ENCODE data around the gene MANEAL. TPM values are rescaled to one million over a fixed set of nuclear protein-coding genes. Genes with fewer than 3 reads are reported as not detected.

Gene MANEAL
- polyA plus RNA-seq, 3 donors = 0.24 to 0.56 TPM; not detected in 1

DNA sequence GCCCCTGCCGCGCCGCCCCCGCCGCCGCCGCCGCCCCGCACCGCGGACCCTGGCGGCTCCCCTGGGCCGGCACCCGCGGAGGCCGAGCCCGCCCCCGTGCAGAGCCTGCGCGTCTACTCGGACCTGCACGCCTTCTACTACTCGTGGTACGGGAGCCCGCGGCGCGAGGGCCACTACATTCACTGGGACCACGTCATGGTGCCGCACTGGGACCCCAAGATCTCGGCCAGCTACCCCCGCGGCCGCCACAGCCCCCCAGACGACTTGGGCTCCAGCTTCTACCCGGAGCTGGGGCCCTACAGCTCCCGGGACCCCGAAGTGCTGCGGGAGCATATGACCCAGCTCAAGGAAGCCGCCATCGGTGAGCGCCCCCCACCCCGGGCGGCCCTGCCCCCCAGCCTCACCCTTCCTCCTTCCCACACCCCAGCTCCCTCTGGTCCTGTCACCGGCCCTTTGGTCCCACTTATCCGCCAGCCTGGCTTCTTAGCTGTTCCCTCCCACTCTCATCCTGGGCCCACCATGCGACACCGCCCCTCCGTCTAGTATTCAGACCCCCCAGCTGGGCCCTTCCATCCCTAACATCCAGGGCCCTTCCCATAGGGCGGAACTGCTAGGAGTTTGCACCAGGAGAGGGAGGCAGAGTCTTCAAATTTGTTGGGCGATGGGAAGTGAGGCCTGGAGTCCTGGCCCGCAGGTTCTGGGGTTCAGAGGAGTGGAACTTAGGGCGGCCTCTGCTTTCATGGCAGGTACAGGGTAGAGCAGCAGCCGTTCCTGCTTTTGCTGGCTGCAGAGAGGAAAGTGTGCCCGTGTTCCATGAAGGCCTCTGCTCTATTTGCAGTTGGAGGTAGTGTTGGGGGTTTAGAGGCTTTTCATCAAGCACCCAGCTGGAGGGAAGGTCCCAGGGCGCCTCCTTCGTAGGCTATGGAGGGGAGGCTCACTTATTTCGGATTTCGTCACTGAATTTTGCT lies 1.0 kb downstream of the MANEAL start:
- H3K4me3 Mint-ChIP-seq = peak overlapping the region; percentile 70 to 84
- H3K4me2 ChIP-seq (replicated peaks; ENCODE audit: extremely low read depth, low read length, poor library complexity, severe bottlenecking) = peak overlapping the region; percentile 69
- H3K4me1 Mint-ChIP-seq = peaks cover 20% of the 10 kb centered on the region
- peaks cover 0 to 11% (median 4%) of the 10 kb centered on the region in 7 donors for H3K9me3 Mint-ChIP-seq
- no peaks in the 10 kb centered on the region for H3K79me2 ChIP-seq (ENCODE audit: insufficient read depth, low read length)
- H3K36me3 ChIP-seq (replicated peaks in 1 of 2; ENCODE audit: control insufficient read depth in 1 of 2, insufficient read depth in 2 of 2, low read length in 2 of 2) = peaks cover 0 to 6% of the 10 kb centered on the region in 2 donors
- H3K27me3 Mint-ChIP-seq (ENCODE audit: low read depth in 3 of 3) = peaks cover 47 to 61% (median 48%) of the 10 kb centered on the region in 3 donors
- H2AFZ ChIP-seq (ENCODE audit: insufficient read depth, low read depth, low read length, poor library complexity, severe bottlenecking) = no peak overlapping the region
- peaks cover 3 to 12% of the 10 kb centered on the region in 2 donors for H3K4me1 ChIP-seq (ENCODE audit: control insufficient read depth in 1 of 2, insufficient read depth in 2 of 2, low read length in 2 of 2)
- 8% methylated on average over 51 of the region's 59 CpGs for WGBS (ENCODE audit: insufficient coverage)
- H3K9ac ChIP-seq (ENCODE audit: insufficient read depth, low read length, poor library complexity, severe bottlenecking) = no peak overlapping the region
- no peak overlapping the region for H3K4me3 ChIP-seq (replicated peaks in 1 of 3; ENCODE audit: low read depth in 2 of 3, low read length in 3 of 3)
- H3K36me3 Mint-ChIP-seq = peaks cover 7 to 8% of the 10 kb centered on the region in 2 donors
- H3K27ac ChIP-seq (ENCODE audit: low read depth in 1 of 2, low read length in 2 of 2) = no peak overlapping the region
- H3K9me3 ChIP-seq (replicated peaks in 1 of 2; ENCODE audit: control insufficient read depth in 1 of 2, insufficient read depth in 1 of 2, low read length in 2 of 2) = peaks cover 0 to 3% of the 10 kb centered on the region in 2 donors
- DNase-seq = no peak
- no peaks in the 10 kb centered on the region for H4K20me1 ChIP-seq (ENCODE audit: insufficient read depth, low read length)
- intact Hi-C loops (cut with micrococcal nuclease) = no loop called here
- TF ChIP-seq, protein P1, sequence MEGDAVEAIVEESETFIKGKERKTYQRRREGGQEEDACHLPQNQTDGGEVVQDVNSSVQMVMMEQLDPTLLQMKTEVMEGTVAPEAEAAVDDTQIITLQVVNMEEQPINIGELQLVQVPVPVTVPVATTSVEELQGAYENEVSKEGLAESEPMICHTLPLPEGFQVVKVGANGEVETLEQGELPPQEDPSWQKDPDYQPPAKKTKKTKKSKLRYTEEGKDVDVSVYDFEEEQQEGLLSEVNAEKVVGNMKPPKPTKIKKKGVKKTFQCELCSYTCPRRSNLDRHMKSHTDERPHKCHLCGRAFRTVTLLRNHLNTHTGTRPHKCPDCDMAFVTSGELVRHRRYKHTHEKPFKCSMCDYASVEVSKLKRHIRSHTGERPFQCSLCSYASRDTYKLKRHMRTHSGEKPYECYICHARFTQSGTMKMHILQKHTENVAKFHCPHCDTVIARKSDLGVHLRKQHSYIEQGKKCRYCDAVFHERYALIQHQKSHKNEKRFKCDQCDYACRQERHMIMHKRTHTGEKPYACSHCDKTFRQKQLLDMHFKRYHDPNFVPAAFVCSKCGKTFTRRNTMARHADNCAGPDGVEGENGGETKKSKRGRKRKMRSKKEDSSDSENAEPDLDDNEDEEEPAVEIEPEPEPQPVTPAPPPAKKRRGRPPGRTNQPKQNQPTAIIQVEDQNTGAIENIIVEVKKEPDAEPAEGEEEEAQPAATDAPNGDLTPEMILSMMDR (IDR thresholded peaks at IDR 0.05) = no peak
- peaks cover 22 to 47% of the 10 kb centered on the region in 2 donors for H3K27me3 ChIP-seq (ENCODE audit: control insufficient read depth in 2 of 2, insufficient read depth in 2 of 2, low read length in 2 of 2)
- peak overlapping the region in 1 of 7 donors; percentile 46 for H3K27ac Mint-ChIP-seq

DNA sequence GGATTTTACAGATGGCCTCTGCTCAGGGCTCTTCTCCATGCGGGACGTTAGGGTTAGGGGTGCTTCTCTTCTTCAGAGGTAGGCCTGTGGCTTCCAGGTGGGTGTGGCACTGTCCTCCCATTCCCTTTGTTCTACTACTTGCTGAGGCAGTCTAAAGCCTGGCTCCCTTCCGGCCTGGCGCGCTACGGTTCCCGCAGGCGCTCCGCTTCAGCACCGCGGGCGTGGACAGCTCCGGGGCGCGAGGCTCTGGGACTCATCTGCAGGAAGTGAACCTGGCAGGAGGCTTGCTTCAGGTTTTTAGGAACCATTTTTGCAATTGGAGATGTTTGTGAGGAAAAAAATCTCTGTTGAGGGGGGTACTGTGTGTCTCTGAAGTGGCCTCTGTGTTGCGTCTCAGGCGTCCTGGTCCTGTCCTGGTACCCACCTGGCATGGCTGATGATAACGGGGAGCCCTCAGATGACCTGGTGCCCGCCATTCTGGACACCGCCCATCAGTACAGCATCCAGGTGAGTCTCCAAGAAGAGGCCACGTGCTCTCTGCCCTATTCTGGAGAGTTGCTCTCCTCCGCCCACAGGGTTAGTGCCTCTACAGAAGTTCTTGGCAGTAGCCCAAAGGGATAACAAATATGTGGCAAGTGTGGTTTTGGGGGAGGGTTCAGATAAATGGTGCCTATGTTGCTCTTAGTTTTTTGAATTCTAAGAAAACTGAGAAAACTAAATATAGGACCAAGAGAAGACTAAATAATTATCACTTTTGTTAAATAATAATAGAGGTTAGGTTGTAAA lies 1.9 kb downstream of the MANEAL start:
- no peaks in the 10 kb centered on the region for H3K79me2 ChIP-seq (ENCODE audit: insufficient read depth, low read length)
- H2AFZ ChIP-seq (ENCODE audit: insufficient read depth, low read depth, low read length, poor library complexity, severe bottlenecking) = no peak overlapping the region
- H3K9ac ChIP-seq (ENCODE audit: insufficient read depth, low read length, poor library complexity, severe bottlenecking) = no peak overlapping the region
- H3K9me3 ChIP-seq (replicated peaks in 1 of 2; ENCODE audit: control insufficient read depth in 1 of 2, insufficient read depth in 1 of 2, low read length in 2 of 2) = peaks cover 0 to 3% of the 10 kb centered on the region in 2 donors
- peaks cover 20% of the 10 kb centered on the region for H3K4me1 Mint-ChIP-seq
- H3K36me3 Mint-ChIP-seq = peaks cover 12 to 17% of the 10 kb centered on the region in 2 donors
- H3K4me3 ChIP-seq (replicated peaks in 1 of 3; ENCODE audit: low read depth in 2 of 3, low read length in 3 of 3) = no peak overlapping the region
- H3K9me3 Mint-ChIP-seq = peaks cover 0 to 9% (median 4%) of the 10 kb centered on the region in 7 donors
- intact Hi-C loops (cut with micrococcal nuclease) = no loop called here
- H3K4me2 ChIP-seq (replicated peaks; ENCODE audit: extremely low read depth, low read length, poor library complexity, severe bottlenecking) = no peak overlapping the region
- H3K27ac ChIP-seq (ENCODE audit: low read depth in 1 of 2, low read length in 2 of 2) = no peak overlapping the region
- H3K27ac Mint-ChIP-seq = no peak overlapping the region
- H3K27me3 ChIP-seq (ENCODE audit: control insufficient read depth in 2 of 2, insufficient read depth in 2 of 2, low read length in 2 of 2) = peaks cover 22 to 44% of the 10 kb centered on the region in 2 donors
- peak overlapping the region in 1 of 2 donors; percentile 84 for H3K4me3 Mint-ChIP-seq
- H3K4me1 ChIP-seq (ENCODE audit: control insufficient read depth in 1 of 2, insufficient read depth in 2 of 2, low read length in 2 of 2) = peaks cover 3 to 12% of the 10 kb centered on the region in 2 donors
- 37% methylated on average over 19 of the region's 22 CpGs for WGBS (ENCODE audit: insufficient coverage)
- peaks cover 3 to 14% of the 10 kb centered on the region in 2 donors for H3K36me3 ChIP-seq (replicated peaks in 1 of 2; ENCODE audit: control insufficient read depth in 1 of 2, insufficient read depth in 2 of 2, low read length in 2 of 2)
- peak; percentile 13 to 39 (median 25) for DNase-seq
- H3K27me3 Mint-ChIP-seq (ENCODE audit: low read depth in 3 of 3) = peaks cover 43 to 59% (median 43%) of the 10 kb centered on the region in 3 donors
- no peaks in the 10 kb centered on the region for H4K20me1 ChIP-seq (ENCODE audit: insufficient read depth, low read length)
- TF ChIP-seq, protein P1 (IDR thresholded peaks at IDR 0.05) = no peak
